K562 (cell line): ENCODE measurements around the gene MICAL1. TPM values are rescaled to one million over a fixed set of nuclear protein-coding genes. Genes with fewer than 3 reads are reported as not detected.
A peak's percentile ranks its signal among the peaks of the same experiment; 100 is the strongest.

ENCODE experiments used
- CBX3 ChIP-seq, 2 experiments: IDR thresholded peaks; 1 replicate in 1 of 2; 2 replicates in 1 of 2; pipeline ENCODE4 v1.6.1; 2012; ENCODE audit warnings: inconsistent platforms in 2 of 2, low read length in 2 of 2, borderline replicate concordance in 1 of 2, control low read depth in 1 of 2
- FIP1L1 ChIP-seq: fragments of 200-400 bp; formaldehyde crosslinking; IDR thresholded peaks from 2 replicates; pipeline ENCODE4 v1.6.1; 2018; ENCODE audit warnings: mild to moderate bottlenecking, low read depth, low read length; ENCODE audit not compliant: poor library complexity, severe bottlenecking
- HDAC1 ChIP-seq, 2 experiments: fragments of 450-650 bp; IDR thresholded peaks; 2 replicates each; pipeline ENCODE4 v1.6.1; 2016 to 2017; ENCODE audit warnings: inconsistent platforms in 1 of 2, mild to moderate bottlenecking in 1 of 2, moderate library complexity in 1 of 2
- HDAC8 ChIP-seq: fragments of 450-650 bp; IDR thresholded peaks from 2 replicates; pipeline ENCODE4 v1.6.1; 2016; ENCODE audit warnings: mild to moderate bottlenecking, missing genetic modification characterization, moderate library complexity, missing compliant biosample characterization
- HEY1 ChIP-seq: fragments of 250-450 bp; sonication (Bioruptor Pico); IDR thresholded peaks from 2 replicates; pipeline ENCODE4 v1.5.0; 2020; ENCODE audit warnings: mild to moderate bottlenecking, moderate library complexity, borderline replicate concordance
- L3MBTL2 ChIP-seq: fragments of 450-650 bp; IDR thresholded peaks from 2 replicates; pipeline ENCODE4 v1.6.1; 2016; ENCODE audit warnings: mild to moderate bottlenecking, moderate library complexity
- MYC ChIP-seq, 2 experiments: fragments of 250-450 bp in 1 of 2; sonication (Bioruptor Pico) in 1 of 2; IDR thresholded peaks; 2 replicates each; pipeline versions ENCODE4 v1.5.1 to v1.6.1; 2012 to 2021; ENCODE audit warnings: low read depth in 2 of 2, borderline replicate concordance in 1 of 2, improper control_type of control experiment in 1 of 2, low read length in 1 of 2, mild to moderate bottlenecking in 1 of 2, moderate library complexity in 1 of 2
- POLR2AphosphoS2 ChIP-seq: IDR thresholded peaks from 2 replicates; pipeline ENCODE4 v1.6.1; 2012; ENCODE audit warnings: low read length, improper control_type of control experiment
- SIN3A ChIP-seq, 2 experiments: fragments of 150-350 bp in 1 of 2; IDR thresholded peaks; 2 replicates each; pipeline ENCODE4 v1.6.1; 2011 to 2016; ENCODE audit warnings: borderline replicate concordance in 2 of 2, low read depth in 2 of 2, low read length in 2 of 2, mild to moderate bottlenecking in 2 of 2, moderate library complexity in 2 of 2; ENCODE audit not compliant: control insufficient read depth in 1 of 2
- SMARCC2 ChIP-seq: fragments of 450-650 bp; IDR thresholded peaks from 2 replicates; pipeline ENCODE4 v1.6.1; 2017; ENCODE audit warnings: antibody characterized with exemption, moderate library complexity, mild to moderate bottlenecking, low read depth
- YY1 ChIP-seq, 3 experiments: IDR thresholded peaks; 2 replicates each; pipeline ENCODE4 v1.6.1; 2011; ENCODE audit warnings: low read length in 2 of 3, mild to moderate bottlenecking in 2 of 3, moderate library complexity in 2 of 3, borderline replicate concordance in 1 of 3, control low read depth in 1 of 3, low read depth in 1 of 3; ENCODE audit not compliant: insufficient read depth in 3 of 3, insufficient replicate concordance in 2 of 3, control insufficient read depth in 1 of 3, insufficient read length in 1 of 3; ENCODE audit errors: extremely low read depth in 1 of 3
- ZBTB1 ChIP-seq: sonication (generic); formaldehyde crosslinking; IDR thresholded peaks from 2 replicates; pipeline ENCODE4 v1.8.1; 2023; ENCODE audit warnings: missing genetic modification reagents, low read depth, mild to moderate bottlenecking, borderline replicate concordance
- polyA plus RNA-seq, 8 experiments: library from polyadenylated mRNA; depleted of rRNA in 4 of 8; stranded (reverse) in 5 of 8; unstranded in 3 of 8; fragments of >200 nt; fragmentation: Nextera tagmentation in 2 of 8; fragmentation: Illumina TruSeq in 1 of 8; extraction: Ambion mirVana in 2 of 8; extraction: Trizol in 1 of 8; gene quantifications; 2 replicates each; pipeline versions ENCODE4 v1.2.1 to v1.2.3, GENCODE V29; 2011 to 2014; ENCODE audit warnings: inconsistent platforms in 1 of 8, missing spikeins in 1 of 8
- total RNA-seq, 7 experiments: library from RNA; depleted of rRNA in 6 of 7; stranded (reverse); fragments of >200 nt in 6 of 7; fragmentation: Illumina TruSeq in 2 of 7; extraction: Trizol in 2 of 7; gene quantifications; 2 replicates each; pipeline versions ENCODE4 v1.2.1 to v1.2.3, GENCODE V29; 2011 to 2021; ENCODE audit warnings: low replicate concordance in 1 of 7
- TF ChIP-seq, protein P1 (sequence below), 2 experiments: fragments of 450-650 bp; IDR thresholded peaks; 2 replicates each; pipeline ENCODE4 v1.6.1; 2016; ENCODE audit warnings: mild to moderate bottlenecking in 2 of 2, borderline replicate concordance in 1 of 2, low read depth in 1 of 2, moderate library complexity in 1 of 2
- TF ChIP-seq, protein P2 (sequence below): fragments of 250-450 bp; sonication (Bioruptor Pico); IDR thresholded peaks from 2 replicates; pipeline ENCODE4 v1.5.0; 2020; ENCODE audit warnings: mild to moderate bottlenecking, borderline replicate concordance

Gene MICAL1
- total and polyA plus RNA-seq, 9 of the 15 experiments (the other 6 are each of a cell fraction or from before 2014, with no cell fraction given) = 0.07 to 15.2 (median 7.0) TPM

DNA sequence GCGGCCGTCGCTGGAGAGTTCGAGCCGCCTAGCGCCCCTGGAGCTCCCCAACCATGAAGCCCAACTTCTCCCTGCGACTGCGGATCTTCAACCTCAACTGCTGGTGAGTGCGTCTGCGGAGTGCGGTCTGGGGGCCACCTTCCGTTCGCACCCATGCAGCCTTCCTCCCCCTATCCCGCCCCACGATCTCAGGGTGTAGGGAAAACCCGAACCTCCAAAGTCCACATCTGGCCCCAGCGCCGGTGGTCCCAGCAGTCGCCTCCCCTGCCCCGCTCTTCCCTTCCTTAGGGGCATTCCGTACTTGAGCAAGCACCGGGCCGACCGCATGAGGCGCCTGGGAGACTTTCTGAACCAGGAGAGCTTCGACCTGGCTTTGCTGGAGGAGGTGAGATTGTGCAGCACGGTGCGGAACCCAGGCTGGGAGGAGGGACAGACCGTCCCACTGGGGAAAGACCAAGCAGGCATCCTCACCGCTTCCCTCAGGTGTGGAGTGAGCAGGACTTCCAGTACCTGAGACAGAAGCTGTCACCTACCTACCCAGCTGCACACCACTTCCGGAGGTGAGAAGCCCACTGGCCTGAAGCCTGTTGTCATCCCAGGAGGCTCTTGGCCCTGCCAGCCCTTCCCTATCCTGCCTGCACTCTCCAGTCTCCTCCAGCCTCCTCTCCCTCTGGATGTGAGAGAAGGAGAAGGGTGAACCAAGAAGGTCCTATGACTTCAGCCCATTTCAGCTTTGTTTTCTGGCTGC, 14.3 kb downstream of the MICAL1 start (continued):
- TF ChIP-seq CBX3 (IDR thresholded peaks at IDR 0.05; ENCODE audit: borderline replicate concordance in 1 of 2, low read length in 2 of 2) (no peak), ZBTB1 (CRISPR knock-in tag) (no peak), FIP1L1 (no peak), SIN3A (IDR thresholded peaks at IDR 0.05; ENCODE audit: borderline replicate concordance in 2 of 2, control insufficient read depth in 1 of 2, low read depth in 2 of 2, low read length in 2 of 2) (no peak), HEY1 (CRISPR knock-in tag) (no peak), YY1 (IDR thresholded peaks at IDR 0.05; ENCODE audit: borderline replicate concordance in 1 of 3, control insufficient read depth in 1 of 3, extremely low read depth in 1 of 3, insufficient read depth in 3 of 3, insufficient read length in 1 of 3, insufficient replicate concordance in 2 of 3, low read depth in 1 of 3, low read length in 2 of 3) (no peak), MYC (IDR thresholded peaks at IDR 0.05; ENCODE audit: low read depth, low read length) (no peak), MYC (CRISPR knock-in tag; IDR thresholded peaks at IDR 0.05; ENCODE audit: borderline replicate concordance, low read depth) (peak; percentile 45; the same call in 1 of the 2 replicates), POLR2AphosphoS2 (no peak), HDAC8 (tag) (no peak), HDAC1 (IDR thresholded peaks at IDR 0.05) (0 out of 4 replicates have a peak, but pooled peaks of 1 of the 2 experiments have one; percentile 54), SMARCC2 (no peak), L3MBTL2 (peak; percentile 31; the same call in 1 of the 2 replicates)
- TF ChIP-seq, protein P1, sequence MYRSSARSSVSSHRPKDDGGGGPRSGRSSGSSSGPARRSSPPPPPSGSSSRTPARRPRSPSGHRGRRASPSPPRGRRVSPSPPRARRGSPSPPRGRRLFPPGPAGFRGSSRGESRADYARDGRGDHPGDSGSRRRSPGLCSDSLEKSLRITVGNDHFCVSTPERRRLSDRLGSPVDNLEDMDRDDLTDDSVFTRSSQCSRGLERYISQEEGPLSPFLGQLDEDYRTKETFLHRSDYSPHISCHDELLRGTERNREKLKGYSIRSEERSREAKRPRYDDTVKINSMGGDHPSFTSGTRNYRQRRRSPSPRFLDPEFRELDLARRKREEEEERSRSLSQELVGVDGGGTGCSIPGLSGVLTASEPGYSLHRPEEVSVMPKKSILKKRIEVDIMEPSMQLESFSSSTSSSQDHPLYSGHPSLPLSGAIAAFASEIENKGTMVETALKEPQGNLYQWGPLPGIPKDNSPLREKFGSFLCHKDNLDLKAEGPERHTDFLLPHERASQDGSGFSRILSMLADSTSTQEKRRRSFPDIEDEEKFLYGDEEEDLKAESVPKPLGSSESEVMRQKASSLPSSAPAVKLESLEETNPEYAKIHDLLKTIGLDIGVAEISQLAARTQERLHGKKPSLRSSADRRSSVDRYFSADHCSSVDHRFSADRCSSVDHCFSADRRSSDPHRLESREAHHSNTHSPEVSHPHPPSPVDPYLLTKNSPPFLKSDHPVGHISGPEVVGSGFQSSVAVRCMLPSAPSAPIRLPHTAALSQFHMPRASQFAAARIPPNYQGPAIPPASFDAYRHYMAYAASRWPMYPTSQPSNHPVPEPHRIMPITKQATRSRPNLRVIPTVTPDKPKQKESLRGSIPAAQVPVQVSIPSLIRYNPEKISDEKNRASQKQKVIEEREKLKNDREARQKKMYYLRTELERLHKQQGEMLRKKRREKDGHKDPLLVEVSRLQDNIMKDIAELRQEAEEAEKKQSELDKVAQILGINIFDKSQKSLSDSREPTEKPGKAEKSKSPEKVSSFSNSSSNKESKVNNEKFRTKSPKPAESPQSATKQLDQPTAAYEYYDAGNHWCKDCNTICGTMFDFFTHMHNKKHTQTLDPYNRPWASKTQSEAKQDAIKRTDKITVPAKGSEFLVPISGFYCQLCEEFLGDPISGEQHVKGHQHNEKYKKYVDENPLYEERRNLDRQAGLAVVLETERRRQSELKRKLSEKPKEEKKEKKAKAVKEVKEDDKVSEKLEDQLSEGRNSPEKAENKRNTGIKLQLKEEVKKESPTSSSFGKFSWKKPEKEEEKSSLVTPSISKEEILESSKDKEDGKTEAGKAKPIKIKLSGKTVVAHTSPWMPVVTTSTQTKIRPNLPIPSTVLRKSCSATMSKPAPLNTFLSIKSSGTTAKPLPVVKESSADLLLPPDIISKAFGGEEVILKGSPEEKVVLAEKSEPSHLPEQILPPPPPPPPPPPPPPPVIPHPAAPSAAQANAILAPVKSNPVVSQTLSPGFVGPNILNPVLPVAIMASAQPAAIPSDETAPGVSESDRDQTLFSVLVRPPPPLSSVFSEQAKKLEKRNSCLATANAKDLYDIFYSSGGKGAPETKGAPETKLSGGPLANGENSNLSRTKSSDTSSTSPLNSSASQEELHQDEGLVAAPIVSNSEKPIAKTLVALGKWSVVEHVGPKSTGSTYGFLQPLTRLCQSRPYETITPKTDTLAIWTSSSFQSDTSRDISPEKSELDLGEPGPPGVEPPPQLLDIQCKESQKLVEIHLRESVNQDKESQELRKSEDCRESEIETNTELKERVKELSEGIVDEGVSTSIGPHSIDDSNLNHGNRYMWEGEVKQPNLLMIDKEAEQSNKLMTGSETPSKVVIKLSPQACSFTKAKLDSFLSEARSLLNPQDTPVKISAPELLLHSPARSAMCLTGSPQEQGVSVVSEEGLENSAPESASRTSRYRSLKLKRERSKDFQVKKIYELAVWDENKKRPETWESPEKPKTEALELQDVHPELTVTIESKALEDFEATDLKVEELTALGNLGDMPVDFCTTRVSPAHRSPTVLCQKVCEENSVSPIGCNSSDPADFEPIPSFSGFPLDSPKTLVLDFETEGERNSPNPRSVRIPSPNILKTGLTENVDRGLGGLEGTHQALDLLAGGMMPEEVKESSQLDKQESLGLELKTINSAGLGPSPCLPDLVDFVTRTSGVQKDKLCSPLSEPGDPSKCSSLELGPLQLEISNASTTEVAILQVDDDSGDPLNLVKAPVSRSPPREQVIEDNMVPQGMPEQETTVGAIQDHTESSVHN (IDR thresholded peaks at IDR 0.05; ENCODE audit: borderline replicate concordance in 1 of 2, low read depth in 1 of 2) = no peak
- TF ChIP-seq, protein P2, sequence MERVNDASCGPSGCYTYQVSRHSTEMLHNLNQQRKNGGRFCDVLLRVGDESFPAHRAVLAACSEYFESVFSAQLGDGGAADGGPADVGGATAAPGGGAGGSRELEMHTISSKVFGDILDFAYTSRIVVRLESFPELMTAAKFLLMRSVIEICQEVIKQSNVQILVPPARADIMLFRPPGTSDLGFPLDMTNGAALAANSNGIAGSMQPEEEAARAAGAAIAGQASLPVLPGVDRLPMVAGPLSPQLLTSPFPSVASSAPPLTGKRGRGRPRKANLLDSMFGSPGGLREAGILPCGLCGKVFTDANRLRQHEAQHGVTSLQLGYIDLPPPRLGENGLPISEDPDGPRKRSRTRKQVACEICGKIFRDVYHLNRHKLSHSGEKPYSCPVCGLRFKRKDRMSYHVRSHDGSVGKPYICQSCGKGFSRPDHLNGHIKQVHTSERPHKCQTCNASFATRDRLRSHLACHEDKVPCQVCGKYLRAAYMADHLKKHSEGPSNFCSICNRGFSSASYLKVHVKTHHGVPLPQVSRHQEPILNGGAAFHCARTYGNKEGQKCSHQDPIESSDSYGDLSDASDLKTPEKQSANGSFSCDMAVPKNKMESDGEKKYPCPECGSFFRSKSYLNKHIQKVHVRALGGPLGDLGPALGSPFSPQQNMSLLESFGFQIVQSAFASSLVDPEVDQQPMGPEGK (CRISPR knock-in tag) = no peak
